MM.1S (cell line): ENCODE data around the gene SSH3.

ENCODE experiments used
- DNase-seq: peaks from one replicate; pipeline ENCODE4 v3.0.0-alpha.2; 2015
- H2AFZ ChIP-seq: fragments of 300-600 bp; sonication (generic); 2 replicates; pipeline ENCODE4 v1.6.0; 2016; ENCODE audit warnings: antibody characterized with exemption, low read length
- H3F3A ChIP-seq: fragments of 300-600 bp; sonication (generic); 2 replicates; pipeline ENCODE4 v1.6.1; 2016; ENCODE audit warnings: mild to moderate bottlenecking, antibody characterized with exemption, low read length, moderate library complexity, mixed read lengths; ENCODE audit not compliant: insufficient read depth
- H3K27ac ChIP-seq: fragments of 300-600 bp; sonication (generic); 2 replicates; pipeline ENCODE4 v1.5.1; 2016; ENCODE audit warnings: mild to moderate bottlenecking, low read length
- H3K27me3 ChIP-seq: fragments of 300-600 bp; sonication (generic); replicated peaks from 2 replicates; pipeline ENCODE4 v1.6.0; 2016; ENCODE audit warnings: low read length; ENCODE audit not compliant: insufficient read depth
- H3K36me3 ChIP-seq: fragments of 300-600 bp; sonication (generic); replicated peaks from 2 replicates; pipeline ENCODE4 v1.6.1; 2016; ENCODE audit warnings: mild to moderate bottlenecking, low read length, mixed read lengths; ENCODE audit not compliant: insufficient read depth
- H3K4me1 ChIP-seq: fragments of 300-600 bp; sonication (generic); 2 replicates; pipeline ENCODE4 v1.6.1; 2016; ENCODE audit warnings: low read length, mixed read lengths
- H3K4me2 ChIP-seq: fragments of 300-600 bp; sonication (generic); 2 replicates; pipeline ENCODE4 v1.6.0; 2016; ENCODE audit warnings: low read depth, low read length
- H3K4me3 ChIP-seq: fragments of 300-600 bp; sonication (generic); 2 replicates; pipeline ENCODE4 v1.5.1; 2016; ENCODE audit warnings: low read length, mixed read lengths
- H3K79me2 ChIP-seq: fragments of 300-600 bp; sonication (generic); 2 replicates; pipeline ENCODE4 v1.6.1; 2016; ENCODE audit warnings: mixed run types, low read length, mixed read lengths
- H3K9ac ChIP-seq: fragments of 300-600 bp; sonication (generic); 2 replicates; pipeline ENCODE4 v1.6.1; 2016; ENCODE audit warnings: low read length, mixed read lengths
- H3K9me2 ChIP-seq: fragments of 300-600 bp; sonication (generic); replicated peaks from 2 replicates; pipeline ENCODE4 v1.6.1; 2016; ENCODE audit warnings: mild to moderate bottlenecking, low read length, mixed read lengths; ENCODE audit not compliant: insufficient read depth
- H3K9me3 ChIP-seq: fragments of 300-600 bp; sonication (generic); replicated peaks from 2 replicates; pipeline ENCODE4 v1.6.1; 2016; ENCODE audit warnings: mild to moderate bottlenecking, low read length, mixed read lengths; ENCODE audit not compliant: insufficient read depth
- H4K20me1 ChIP-seq: fragments of 300-600 bp; sonication (generic); 2 replicates; pipeline ENCODE4 v1.6.1; 2016; ENCODE audit warnings: mild to moderate bottlenecking, low read length, moderate library complexity, mixed read lengths; ENCODE audit not compliant: insufficient read depth
- CTCF ChIP-seq: fragments of 300-600 bp; sonication (generic); IDR thresholded peaks from 2 replicates; pipeline ENCODE4 v1.5.1; 2016; ENCODE audit warnings: antibody characterized with exemption, low read length, mixed read lengths
- EZH2 ChIP-seq: fragments of 300-600 bp; sonication (generic); optimal IDR thresholded peaks from 2 replicates; pipeline ENCODE3; 2017; ENCODE audit warnings: low read depth, mild to moderate bottlenecking, antibody characterized with exemption, low read length, mixed read lengths
- EZH2phosphoT487 ChIP-seq: fragments of 300-600 bp; sonication (generic); IDR thresholded peaks from 2 replicates; pipeline ENCODE4 v1.6.1; 2018; ENCODE audit warnings: antibody characterized with exemption, low read length

Gene SSH3

DNA sequence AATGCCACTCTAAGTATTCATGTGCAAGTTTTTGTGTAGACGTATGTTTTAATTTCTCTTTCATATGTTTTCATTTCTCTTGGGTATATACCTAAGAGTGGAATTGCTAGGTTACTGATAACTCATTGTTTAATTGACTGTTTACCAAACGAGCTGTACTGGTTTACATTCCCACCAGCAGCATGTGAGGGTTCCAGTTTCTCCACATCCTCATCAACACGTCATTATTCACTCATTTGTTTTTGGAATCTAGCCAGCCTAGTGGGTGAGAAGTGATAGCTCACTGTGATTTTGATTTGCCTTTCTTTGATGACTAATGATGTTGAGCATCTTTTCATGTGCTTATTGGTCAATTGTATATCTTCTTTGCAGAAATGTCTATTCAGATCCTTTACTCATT is 10.2 kb upstream of the SSH3 start:
- Histone ChIP-seq H3F3A (peaks cover 6% of the 10 kb centered on the region), H3K9ac (no peak overlapping the region), H3K9me2 (no peaks in the 10 kb centered on the region), H3K4me3 (no peak overlapping the region), H3K36me3 (peaks cover 8% of the 10 kb centered on the region; the same call in 1 of the 2 replicates), H3K4me1 (peaks cover 7% of the 10 kb centered on the region), H3K9me3 (no peaks in the 10 kb centered on the region), H3K79me2 (peaks cover 32% of the 10 kb centered on the region), H3K27me3 (no peaks in the 10 kb centered on the region), H3K27ac (no peak overlapping the region), H3K4me2 (no peak overlapping the region), H4K20me1 (no peaks in the 10 kb centered on the region), H2AFZ (no peak overlapping the region)
- DNase-seq: no peak
- TF ChIP-seq CTCF (no peak), EZH2 (no peak), EZH2phosphoT487 (no peak)

DNA sequence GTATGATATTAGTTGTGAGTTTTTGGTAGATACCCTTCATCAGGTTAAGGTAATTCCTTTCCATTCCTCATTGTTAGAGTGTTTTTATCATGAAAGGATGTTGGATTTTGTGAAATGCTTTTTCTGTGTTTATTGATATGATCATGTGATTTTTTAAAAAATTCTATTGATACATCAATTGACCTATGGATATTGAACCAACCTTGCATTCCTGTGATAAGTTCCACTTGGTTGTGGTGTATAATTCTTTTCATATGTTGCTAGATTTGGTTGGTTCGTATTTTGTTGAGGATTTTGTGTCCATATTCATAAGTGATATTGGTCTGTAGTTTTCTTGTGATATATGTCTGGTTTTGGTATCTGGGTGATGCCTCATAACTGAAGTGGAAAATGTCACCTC is 7.5 kb upstream of the SSH3 start:
- H3K79me2 ChIP-seq: peaks cover 19% of the 10 kb centered on the region
- H3K36me3 ChIP-seq: peaks cover 8% of the 10 kb centered on the region
- H3K4me2 ChIP-seq: no peak overlapping the region

GRCh38 chr11:67298786-67299185 is 4.5 kb upstream of the SSH3 start:
- Histone ChIP-seq H3K4me1 (no peaks in the 10 kb centered on the region), H3K36me3 (peaks cover 5% of the 10 kb centered on the region; the same call in 1 of the 2 replicates), H4K20me1 (no peaks in the 10 kb centered on the region), H3K9ac (no peak overlapping the region), H3K4me2 (no peak overlapping the region), H3K4me3 (no peak overlapping the region), H3K27ac (no peak overlapping the region), H3K27me3 (no peaks in the 10 kb centered on the region), H3F3A (no peaks in the 10 kb centered on the region), H3K9me2 (no peaks in the 10 kb centered on the region), H3K9me3 (no peaks in the 10 kb centered on the region), H2AFZ (no peak overlapping the region), H3K79me2 (0 out of 2 replicates have a peak, but pooled peaks cover 4% of the 10 kb centered on the region)
- TF ChIP-seq CTCF: no peak
- TF ChIP-seq EZH2: no peak
- TF ChIP-seq EZH2phosphoT487: no peak
- no peak for DNase-seq

More for the DNA sequence above, 7.5 kb upstream of the SSH3 start:
- Histone ChIP-seq H3K4me3 (no peak overlapping the region), H3K27me3 (no peaks in the 10 kb centered on the region), H3K4me1 (no peaks in the 10 kb centered on the region), H3K9me2 (no peaks in the 10 kb centered on the region), H3F3A (no peaks in the 10 kb centered on the region), H4K20me1 (no peaks in the 10 kb centered on the region), H2AFZ (no peak overlapping the region), H3K9me3 (no peaks in the 10 kb centered on the region), H3K9ac (no peak overlapping the region), H3K27ac (no peak overlapping the region)
- TF ChIP-seq EZH2 (no peak), CTCF (no peak), EZH2phosphoT487 (no peak)
- no peak for DNase-seq
